ENCODE data around the gene MACO1. TPM values are rescaled to one million over a fixed set of nuclear protein-coding genes. Genes with fewer than 3 reads are reported as not detected.

MACO1 gene
- total RNA-seq, 1 experiment from 2014 or later: 16.3 TPM

DNA sequence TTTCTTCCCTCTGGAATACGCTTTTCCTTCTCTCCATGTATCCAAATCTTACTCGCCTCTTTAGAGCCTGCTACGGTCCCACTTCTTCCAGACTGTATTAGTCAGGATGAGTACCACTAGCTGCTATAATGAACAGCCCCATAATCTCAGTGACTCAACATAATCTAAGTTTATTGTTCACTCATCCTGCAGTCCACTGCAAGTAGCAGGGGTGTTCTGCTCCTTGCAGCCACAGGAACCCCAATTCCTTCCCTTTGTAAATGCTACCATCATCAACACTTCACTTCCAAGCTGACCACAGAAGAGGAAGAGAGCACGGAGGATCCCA is 94.6 kb downstream of the MACO1 start:
- H3K79me1 ChIP-seq (ENCODE audit: insufficient read depth, low read depth, low read length, poor library complexity, severe bottlenecking): no peaks in the 10 kb centered on the region
- H2BK5ac ChIP-seq (ENCODE audit: insufficient read length, low read length): no peak overlapping the region
- no peak overlapping the region for H3K4me2 ChIP-seq (ENCODE audit: insufficient read depth, insufficient read length, low read length)
- H3K18ac ChIP-seq (ENCODE audit: insufficient read length, low read depth, low read length): no peak overlapping the region
- H2BK20ac ChIP-seq (ENCODE audit: low read depth, low read length, poor library complexity, severe bottlenecking): no peak overlapping the region
- H3K23me2 ChIP-seq (ENCODE audit: insufficient read length, low read depth, low read length, poor library complexity, severe bottlenecking): no peaks in the 10 kb centered on the region
- H4K91ac ChIP-seq (ENCODE audit: insufficient read length, low read depth, low read length): no peak overlapping the region
- DNase-seq: no peak
- no peak overlapping the region for H2BK120ac ChIP-seq (ENCODE audit: low read depth, low read length, poor library complexity, severe bottlenecking)
- H3K14ac ChIP-seq (ENCODE audit: insufficient read depth, low read length): no peak overlapping the region
- no peak overlapping the region for H2BK12ac ChIP-seq (ENCODE audit: insufficient read length, low read depth, low read length)
- H3K9ac ChIP-seq (ENCODE audit: extremely low read depth, insufficient read length, low read length): no peak overlapping the region
- TF ChIP-seq, protein P1, sequence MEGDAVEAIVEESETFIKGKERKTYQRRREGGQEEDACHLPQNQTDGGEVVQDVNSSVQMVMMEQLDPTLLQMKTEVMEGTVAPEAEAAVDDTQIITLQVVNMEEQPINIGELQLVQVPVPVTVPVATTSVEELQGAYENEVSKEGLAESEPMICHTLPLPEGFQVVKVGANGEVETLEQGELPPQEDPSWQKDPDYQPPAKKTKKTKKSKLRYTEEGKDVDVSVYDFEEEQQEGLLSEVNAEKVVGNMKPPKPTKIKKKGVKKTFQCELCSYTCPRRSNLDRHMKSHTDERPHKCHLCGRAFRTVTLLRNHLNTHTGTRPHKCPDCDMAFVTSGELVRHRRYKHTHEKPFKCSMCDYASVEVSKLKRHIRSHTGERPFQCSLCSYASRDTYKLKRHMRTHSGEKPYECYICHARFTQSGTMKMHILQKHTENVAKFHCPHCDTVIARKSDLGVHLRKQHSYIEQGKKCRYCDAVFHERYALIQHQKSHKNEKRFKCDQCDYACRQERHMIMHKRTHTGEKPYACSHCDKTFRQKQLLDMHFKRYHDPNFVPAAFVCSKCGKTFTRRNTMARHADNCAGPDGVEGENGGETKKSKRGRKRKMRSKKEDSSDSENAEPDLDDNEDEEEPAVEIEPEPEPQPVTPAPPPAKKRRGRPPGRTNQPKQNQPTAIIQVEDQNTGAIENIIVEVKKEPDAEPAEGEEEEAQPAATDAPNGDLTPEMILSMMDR (conservative IDR thresholded peaks at IDR 0.05): no peak
- no peak overlapping the region for H4K5ac ChIP-seq (ENCODE audit: insufficient read length, low read depth, low read length)
- WGBS (ENCODE audit: extremely low coverage, insufficient read length, low lambda C conversion rate): no CpG with 5 or more reads among the region's 4 CpGs
- H3K9me3 ChIP-seq (ENCODE audit: control insufficient read depth, low read depth, low read length): no peaks in the 10 kb centered on the region
- no peaks in the 10 kb centered on the region for H3K4me1 ChIP-seq (ENCODE audit: insufficient read depth, low read length)
- peaks cover 2 to 9% of the 10 kb centered on the region in 2 experiments; a peak in 3 of 5 replicates for H3K9me3 Mint-ChIP-seq
- peaks cover 5% of the 10 kb centered on the region for H3K27me3 Mint-ChIP-seq (ENCODE audit: low read depth)
- H3K4me3 Mint-ChIP-seq: no peak overlapping the region
- no peak overlapping the region for H3T11ph ChIP-seq (ENCODE audit: low read length)
- no peak overlapping the region for H2AFZ ChIP-seq (ENCODE audit: low read length)
- H3K23ac ChIP-seq (ENCODE audit: insufficient read length, low read depth, low read length): no peak overlapping the region
- H3K36me3 Mint-ChIP-seq (ENCODE audit: insufficient read depth in 1 of 3, low read depth in 3 of 3): no peaks in the 10 kb centered on the region; a peak in 1 of 7 replicates
- no peak overlapping the region for H2BK15ac ChIP-seq (ENCODE audit: low read depth, low read length)
- no peaks in the 10 kb centered on the region for H3K27me3 ChIP-seq (ENCODE audit: insufficient read depth, low read length)
- H2AK5ac ChIP-seq (ENCODE audit: insufficient read length, low read length): no peak overlapping the region
- H4K20me1 ChIP-seq (ENCODE audit: control insufficient read depth, insufficient read depth, insufficient read length): no peaks in the 10 kb centered on the region
- no peak overlapping the region for H3K27ac ChIP-seq (ENCODE audit: insufficient read length, low read depth, low read length)
- H3K4ac ChIP-seq (ENCODE audit: low read depth, low read length): no peak overlapping the region
- H3K79me2 ChIP-seq (ENCODE audit: insufficient read depth, low read length): no peaks in the 10 kb centered on the region
- no peak overlapping the region for H3K56ac ChIP-seq (ENCODE audit: insufficient read length, low read depth, low read length)
- peaks cover 4 to 6% of the 10 kb centered on the region in 2 experiments for H3K4me1 Mint-ChIP-seq
- H3K27ac Mint-ChIP-seq: no peak overlapping the region
- H4K8ac ChIP-seq (replicated peaks; ENCODE audit: insufficient read length, low read depth, low read length): no peak overlapping the region
